Measurements from ENCODE around the gene ZDHHC6. TPM values are rescaled to one million over a fixed set of nuclear protein-coding genes. Genes with fewer than 3 reads are reported as not detected.

The ZDHHC6 gene
- total RNA-seq, 1 experiment from 2014 or later: 88.5 TPM

GRCh38 chr10:112412696-112413095 lies 34.0 kb downstream of the ZDHHC6 start:
- no peak overlapping the region for H3K27ac ChIP-seq (ENCODE audit: low read depth, low read length)
- no peak for ATAC-seq

More at GRCh38 chr10:112412696-112413095, 34.0 kb downstream of the ZDHHC6 start:
- no peak overlapping the region for H2AFZ ChIP-seq (ENCODE audit: low read depth, low read length, poor library complexity, severe bottlenecking)
- BruUV-seq (replicated peaks): no TSS peak
- H3K4me1 ChIP-seq (ENCODE audit: control insufficient read depth in 1 of 2, insufficient read depth in 2 of 2, low read length in 2 of 2): peaks cover 6 to 33% of the 10 kb centered on the region in 2 experiments; a peak in 3 of 4 replicates
- RAD21 ChIA-PET (ENCODE audit: low non-redundant PET in 1 of 2, low total read pairs in 2 of 2, uncharacterized antibody in 2 of 2, unreplicated experiment in 2 of 2): no interaction called here
- intact Hi-C loops (cut with micrococcal nuclease): no loop called here
- peaks cover 78 to 81% of the 10 kb centered on the region in 2 experiments for H3K36me3 ChIP-seq (ENCODE audit: control insufficient read depth in 1 of 2, insufficient read depth in 2 of 2, low read length in 2 of 2)
- H3K9ac ChIP-seq (ENCODE audit: low read length): no peak overlapping the region
- H3K9me2 ChIP-seq (ENCODE audit: insufficient read depth): no peaks in the 10 kb centered on the region
- no peak overlapping the region for H3K4me3 ChIP-seq (replicated peaks in 1 of 2; ENCODE audit: low read depth in 1 of 2, low read length in 2 of 2)
- no peaks in the 10 kb centered on the region for H3K27me3 ChIP-seq (ENCODE audit: insufficient read depth, low read length)
- TF ChIP-seq EZH2 (IDR thresholded peaks at IDR 0.05): no peak
- TF ChIP-seq JUND (IDR thresholded peaks at IDR 0.05): no peak
- TF ChIP-seq ZFX (IDR thresholded peaks at IDR 0.05): no peak
- TF ChIP-seq POLR2AphosphoS5 (IDR thresholded peaks at IDR 0.05; ENCODE audit: low read depth, low read length): no peak
- TF ChIP-seq RAD21 (IDR thresholded peaks at IDR 0.05; ENCODE audit: low read depth): no peak
- TF ChIP-seq YY1 (IDR thresholded peaks at IDR 0.05; ENCODE audit: extremely low read depth, insufficient replicate concordance, low read depth, low read length): no peak
- TF ChIP-seq REST (IDR thresholded peaks at IDR 0.05; ENCODE audit: low read depth): no peak
- no peak for TF ChIP-seq CBX3 (IDR thresholded peaks at IDR 0.05; ENCODE audit: low read depth)
- TF ChIP-seq MAX (IDR thresholded peaks at IDR 0.05): no peak
- no peak for TF ChIP-seq ELF1 (IDR thresholded peaks at IDR 0.05; ENCODE audit: borderline replicate concordance, low read depth)
- no peak for TF ChIP-seq CEBPB (IDR thresholded peaks at IDR 0.05; ENCODE audit: low read depth)
- TF ChIP-seq POLR2A (IDR thresholded peaks at IDR 0.05; ENCODE audit: borderline replicate concordance, extremely low read depth, insufficient read depth, insufficient read length): no peak
- TF ChIP-seq CTCF (IDR thresholded peaks at IDR 0.05 in 2 of 3, conservative IDR thresholded peaks at IDR 0.05 in 1 of 3; ENCODE audit: borderline replicate concordance in 1 of 3, insufficient read depth in 1 of 3, low read depth in 2 of 3, low read length in 2 of 3): no peak
- CTCF ChIA-PET: no interaction called here
- DNase-seq (ENCODE audit: low read depth, low spot score): no peak
- no peaks in the 10 kb centered on the region; the same call in 1 of the 2 replicates for H3K79me2 ChIP-seq (ENCODE audit: insufficient read depth, low read length)
- H3K4me2 ChIP-seq (ENCODE audit: low read length): no peak overlapping the region
- POLR2A ChIA-PET: no interaction called here
- H3K9me3 ChIP-seq (ENCODE audit: control insufficient read depth in 1 of 2, insufficient read depth in 1 of 2, low read depth in 1 of 2, low read length in 2 of 2): no peaks in the 10 kb centered on the region
- H4K20me1 ChIP-seq (ENCODE audit: insufficient read depth): no peaks in the 10 kb centered on the region

Measured in HCT116 (cell line).